Fibroblast of villous mesenchyme (primary cell): ENCODE data around the gene TRIM37. TPM values are rescaled to one million over a fixed set of nuclear protein-coding genes. Genes with fewer than 3 reads are reported as not detected.

Experiments
- DNase-seq: peaks from one replicate; pipeline ENCODE4 v3.0.0-alpha.2; 2010; ENCODE audit warnings: low read depth
- H3K4me3 ChIP-seq: 2 replicates; pipeline ENCODE4 v1.5.1; 2011; ENCODE audit warnings: low read depth, mild to moderate bottlenecking, low read length
- CTCF ChIP-seq: IDR thresholded peaks from 2 replicates; pipeline ENCODE4 v1.5.1; 2012; ENCODE audit warnings: low read depth, mild to moderate bottlenecking, low read length; ENCODE audit not compliant: insufficient read depth
- total RNA-seq: library from RNA; depleted of rRNA; stranded (reverse); fragments of >200 nt; gene quantifications from 2 replicates; pipeline ENCODE4 v1.2.3, GENCODE V29; 2012

The TRIM37 gene
- total RNA-seq, 1 donor: 62.6 TPM

GRCh38 chr17:58997756-58998553, 108.7 kb downstream of the TRIM37 start:
- TF ChIP-seq CTCF: no peak
- DNase-seq: peak; percentile 6
- H3K4me3 ChIP-seq: no peak overlapping the region

DNA sequence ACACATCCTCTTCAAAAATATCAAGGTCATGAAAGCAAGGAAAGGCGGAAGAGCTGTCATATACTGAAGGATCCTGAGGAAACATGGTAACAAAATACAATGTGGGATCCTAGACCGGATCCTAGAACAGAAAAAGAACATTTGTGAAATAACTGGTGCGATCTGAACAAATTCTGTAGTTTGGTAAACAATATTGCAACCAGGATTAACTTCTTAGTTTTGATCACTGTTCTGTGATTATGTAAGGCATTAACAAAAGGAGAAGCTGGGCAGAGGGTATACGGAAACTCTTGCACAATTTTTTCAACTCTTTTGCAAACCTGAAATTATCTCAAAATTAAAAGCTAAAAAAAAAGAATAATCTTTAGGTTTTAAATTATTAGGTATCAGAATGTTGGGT, 109.7 kb downstream of the TRIM37 start:
- no peak for DNase-seq
- no peak for TF ChIP-seq CTCF
- no peak overlapping the region for H3K4me3 ChIP-seq

DNA sequence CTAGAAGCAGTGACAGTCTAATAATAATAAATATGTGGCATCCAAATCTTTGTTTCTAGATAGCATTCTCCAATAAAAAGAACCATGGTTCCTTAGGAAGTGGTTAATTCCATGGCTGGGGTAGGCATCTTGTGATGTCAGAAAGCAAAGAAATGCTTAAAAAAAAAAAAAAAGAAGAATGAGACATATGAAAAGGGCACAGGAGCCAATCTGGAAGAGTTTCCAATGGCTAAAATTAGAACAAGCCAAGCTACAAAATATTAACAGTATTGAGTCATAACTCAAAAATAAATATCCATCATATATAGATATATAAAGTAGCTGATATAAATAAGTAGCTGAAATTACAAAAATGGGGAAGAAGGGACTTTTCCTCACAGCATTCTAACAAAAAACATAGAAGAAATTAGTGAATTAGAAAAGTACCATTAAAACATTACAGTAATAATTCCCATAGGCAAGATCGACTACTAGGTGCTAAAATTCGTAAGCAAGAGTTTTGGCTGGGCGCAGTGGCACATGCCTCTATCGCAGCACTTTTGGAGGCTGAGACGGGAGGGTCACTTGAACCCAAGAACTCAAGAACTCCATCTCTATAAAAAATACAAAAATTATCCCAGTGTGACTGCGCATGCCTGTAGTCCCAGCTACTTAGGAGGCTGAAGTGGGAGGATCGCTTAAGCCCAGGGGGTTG, 111.3 kb downstream of the TRIM37 start:
- no peak overlapping the region for H3K4me3 ChIP-seq
- DNase-seq: no peak
- no peak for TF ChIP-seq CTCF

GRCh38 chr17:58993311-58993710, 113.4 kb downstream of the TRIM37 start:
- H3K4me3 ChIP-seq: no peak overlapping the region
- DNase-seq: no peak

DNA sequence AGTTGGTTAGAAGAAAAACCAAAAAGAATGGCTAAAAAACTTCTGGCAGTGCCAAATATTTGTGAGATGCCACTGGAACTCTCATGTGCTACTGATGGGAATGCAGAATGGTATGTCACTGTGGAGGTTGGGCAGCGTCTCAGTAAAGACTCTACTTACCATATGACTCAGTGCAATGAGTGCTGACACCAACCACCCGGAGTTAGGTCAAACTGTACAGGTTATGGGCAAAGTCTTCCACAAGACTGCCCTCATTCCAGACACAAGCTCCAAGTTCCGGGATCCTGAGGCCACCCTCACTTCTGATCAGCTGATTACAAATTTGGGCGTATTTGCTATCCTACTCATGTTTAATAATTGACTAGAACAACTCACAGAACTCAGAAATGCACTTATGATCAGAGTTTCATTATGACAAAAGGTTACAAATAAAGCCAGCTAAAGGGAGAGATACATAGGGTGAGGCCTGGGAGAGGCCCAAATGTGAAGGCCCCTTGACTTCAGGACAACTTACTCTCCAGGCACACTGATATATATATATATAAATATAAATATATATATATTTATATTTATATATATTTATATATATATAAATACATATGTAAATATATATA, 114.9 kb downstream of the TRIM37 start:
- DNase-seq: peak; percentile 15
- TF ChIP-seq CTCF: no peak
- H3K4me3 ChIP-seq: no peak overlapping the region

More at GRCh38 chr17:58993311-58993710, 113.4 kb downstream of the TRIM37 start:
- no peak for TF ChIP-seq CTCF

DNA sequence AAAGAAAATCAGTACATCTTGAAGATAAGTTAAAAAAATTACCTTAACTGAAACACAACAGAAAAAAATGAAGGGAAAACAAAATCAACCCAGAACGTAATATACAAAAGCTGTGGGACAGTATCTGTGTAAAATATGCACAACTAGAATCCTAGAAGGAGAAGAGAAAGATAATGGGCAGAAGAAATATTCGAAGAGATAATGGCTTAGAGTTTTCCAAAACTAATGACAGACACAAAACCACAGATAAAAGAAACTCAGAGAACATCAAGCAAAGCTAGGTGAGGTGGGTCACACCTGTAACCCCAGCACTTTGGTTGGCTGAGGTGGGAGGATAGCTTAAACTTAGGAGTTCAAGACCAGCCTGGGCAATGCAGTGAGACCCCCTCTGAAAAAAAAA, 117.1 kb downstream of the TRIM37 start:
- no peak for TF ChIP-seq CTCF
- no peak overlapping the region for H3K4me3 ChIP-seq
- no peak for DNase-seq
